ENCODE data around the gene WBP4. TPM values are rescaled to one million over a fixed set of nuclear protein-coding genes. Genes with fewer than 3 reads are reported as not detected.

Gene WBP4
- total and polyA plus RNA-seq, 2 of the 13 experiments (the other 11 are each of a cell fraction or from before 2014, with no cell fraction given), result 6.7 to 11.7 TPM

- TF ChIP-seq KIAA2018 (CRISPR knock-in tag; IDR thresholded peaks at IDR 0.05; ENCODE audit: borderline replicate concordance) (no peak; the same call in none of the 2 replicates), TRIM22 (IDR thresholded peaks at IDR 0.05) (no peak), KMT2A (CRISPR knock-in tag; IDR thresholded peaks at IDR 0.05) (peak; percentile 72; the same call in 1 of the 2 replicates), MAX (IDR thresholded peaks at IDR 0.05) (no peak), NFYC (CRISPR knock-in tag; IDR thresholded peaks at IDR 0.05) (peak; percentile 50), RBAK (CRISPR knock-in tag; IDR thresholded peaks at IDR 0.05) (no peak), RNF219 (CRISPR knock-in tag; IDR thresholded peaks at IDR 0.05) (peak; percentile 87; the same call in 1 of the 2 replicates), WIZ (CRISPR knock-in tag; IDR thresholded peaks at IDR 0.05) (no peak), ZNF670 (CRISPR knock-in tag; IDR thresholded peaks at IDR 0.05; ENCODE audit: borderline replicate concordance) (no peak), GZF1 (CRISPR knock-in tag; IDR thresholded peaks at IDR 0.05) (no peak), SAP130 (CRISPR knock-in tag; IDR thresholded peaks at IDR 0.05; ENCODE audit: low read depth) (peak; percentile 92), BRF2 (CRISPR knock-in tag; IDR thresholded peaks at IDR 0.05) (peak; percentile 78; the same call in 1 of the 2 replicates), ADNP (CRISPR knock-in tag; IDR thresholded peaks at IDR 0.05) (0 out of 2 replicates have a peak, but pooled peaks have one; percentile 5), PLSCR1 (CRISPR knock-in tag; IDR thresholded peaks at IDR 0.05; ENCODE audit: borderline replicate concordance) (no peak)
Observed at GRCh38 chr13:41061075-41061913, at the start of gene WBP4 (continued).

Measured in HepG2 (cell line).